Left ventricle myocardium inferior (tissue), 1 donor: ENCODE data around the gene AGAP1. TPM values are rescaled to one million over a fixed set of nuclear protein-coding genes. Genes with fewer than 3 reads are reported as not detected.

Experiments
- DNase-seq: peaks from one replicate; pipeline ENCODE4 v3.0.0-alpha.2; 2020
- H3K27ac ChIP-seq: fragments of 200-600 bp; replicated peaks from 2 replicates; pipeline ENCODE4 v1.8.0; 2021
- H3K27me3 ChIP-seq: fragments of 200-600 bp; 2 replicates; pipeline ENCODE4 v1.8.0; 2021; ENCODE audit warnings: low read depth
- H3K36me3 ChIP-seq: fragments of 200-600 bp; 2 replicates; pipeline ENCODE4 v1.8.0; 2021
- H3K4me1 ChIP-seq: fragments of 200-600 bp; 2 replicates; pipeline ENCODE4 v1.8.0; 2021
- H3K4me3 ChIP-seq: fragments of 200-600 bp; 2 replicates; pipeline ENCODE4 v1.8.0; 2021; ENCODE audit warnings: mild to moderate bottlenecking, moderate library complexity
- H3K9me3 ChIP-seq: fragments of 200-600 bp; replicated peaks from 2 replicates; pipeline ENCODE4 v1.8.0; 2021
- intact Hi-C: fragments of 100-400 bp; cut with micrococcal nuclease; formaldehyde crosslinking; loops from one replicate; pipeline ENCODE4 v1.11.0; 2022
- total RNA-seq: library from RNA; stranded (reverse); fragmentation: NEBNext Ultra II Directional; extraction: Animal tissue kit (Norgen Biotek cat#: 25700); gene quantifications from one replicate; pipeline ENCODE4 v1.2.1, GENCODE V29; 2021
- TF ChIP-seq, protein P1 (sequence below): fragments of 200-600 bp; IDR thresholded peaks from 2 replicates; pipeline ENCODE4 v1.8.0; 2021; ENCODE audit warnings: antibody characterized with exemption, mild to moderate bottlenecking, borderline replicate concordance
- donor health status: DM: no; HTN: yes; CAD: no; lungs with severe emphysema.

Gene AGAP1
- total RNA-seq, 1 donor from 2014 or later: 18.1 TPM

DNA sequence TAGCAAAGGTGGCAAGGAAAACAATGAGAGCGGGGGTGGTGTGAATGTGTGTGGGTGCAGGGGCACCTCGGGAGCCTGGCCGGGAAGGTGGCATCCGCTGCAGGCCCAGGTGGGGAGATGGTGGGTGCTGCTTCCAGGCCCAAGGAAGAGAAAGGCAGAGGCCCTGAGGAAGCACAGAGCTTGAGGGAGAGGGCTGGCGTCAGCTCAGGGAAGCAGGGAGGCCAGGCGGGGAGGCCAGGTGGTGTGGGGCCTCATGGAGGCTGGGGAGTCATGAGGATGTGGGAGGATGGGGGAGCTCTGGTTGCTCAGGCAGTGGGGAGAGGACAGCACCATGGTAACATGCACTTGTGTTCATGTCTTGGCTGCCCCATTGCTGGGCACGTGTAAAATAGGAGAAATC, 43.3 kb downstream of the AGAP1 start:
- TF ChIP-seq, protein P1, sequence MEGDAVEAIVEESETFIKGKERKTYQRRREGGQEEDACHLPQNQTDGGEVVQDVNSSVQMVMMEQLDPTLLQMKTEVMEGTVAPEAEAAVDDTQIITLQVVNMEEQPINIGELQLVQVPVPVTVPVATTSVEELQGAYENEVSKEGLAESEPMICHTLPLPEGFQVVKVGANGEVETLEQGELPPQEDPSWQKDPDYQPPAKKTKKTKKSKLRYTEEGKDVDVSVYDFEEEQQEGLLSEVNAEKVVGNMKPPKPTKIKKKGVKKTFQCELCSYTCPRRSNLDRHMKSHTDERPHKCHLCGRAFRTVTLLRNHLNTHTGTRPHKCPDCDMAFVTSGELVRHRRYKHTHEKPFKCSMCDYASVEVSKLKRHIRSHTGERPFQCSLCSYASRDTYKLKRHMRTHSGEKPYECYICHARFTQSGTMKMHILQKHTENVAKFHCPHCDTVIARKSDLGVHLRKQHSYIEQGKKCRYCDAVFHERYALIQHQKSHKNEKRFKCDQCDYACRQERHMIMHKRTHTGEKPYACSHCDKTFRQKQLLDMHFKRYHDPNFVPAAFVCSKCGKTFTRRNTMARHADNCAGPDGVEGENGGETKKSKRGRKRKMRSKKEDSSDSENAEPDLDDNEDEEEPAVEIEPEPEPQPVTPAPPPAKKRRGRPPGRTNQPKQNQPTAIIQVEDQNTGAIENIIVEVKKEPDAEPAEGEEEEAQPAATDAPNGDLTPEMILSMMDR: no peak
- peaks cover 7% of the 10 kb centered on the region for H3K4me1 ChIP-seq
- H3K27me3 ChIP-seq: no peaks in the 10 kb centered on the region
- no peaks in the 10 kb centered on the region for H3K9me3 ChIP-seq
- H3K27ac ChIP-seq: no peak overlapping the region
- no peak overlapping the region for H3K4me3 ChIP-seq
- intact Hi-C loops: no loop called here
- H3K36me3 ChIP-seq: no peaks in the 10 kb centered on the region
- DNase-seq: no peak

- no peak overlapping the region for H3K27ac ChIP-seq
- no peaks in the 10 kb centered on the region for H3K27me3 ChIP-seq
- intact Hi-C loops: no loop called here
- H3K9me3 ChIP-seq: no peaks in the 10 kb centered on the region
- H3K4me1 ChIP-seq: peaks cover 10% of the 10 kb centered on the region
- no peaks in the 10 kb centered on the region for H3K36me3 ChIP-seq
- TF ChIP-seq, protein P1: no peak
- H3K4me3 ChIP-seq: no peak overlapping the region
- no peak for DNase-seq
Observed at GRCh38 chr2:235537587-235537986, 43.7 kb downstream of the AGAP1 start.

DNA sequence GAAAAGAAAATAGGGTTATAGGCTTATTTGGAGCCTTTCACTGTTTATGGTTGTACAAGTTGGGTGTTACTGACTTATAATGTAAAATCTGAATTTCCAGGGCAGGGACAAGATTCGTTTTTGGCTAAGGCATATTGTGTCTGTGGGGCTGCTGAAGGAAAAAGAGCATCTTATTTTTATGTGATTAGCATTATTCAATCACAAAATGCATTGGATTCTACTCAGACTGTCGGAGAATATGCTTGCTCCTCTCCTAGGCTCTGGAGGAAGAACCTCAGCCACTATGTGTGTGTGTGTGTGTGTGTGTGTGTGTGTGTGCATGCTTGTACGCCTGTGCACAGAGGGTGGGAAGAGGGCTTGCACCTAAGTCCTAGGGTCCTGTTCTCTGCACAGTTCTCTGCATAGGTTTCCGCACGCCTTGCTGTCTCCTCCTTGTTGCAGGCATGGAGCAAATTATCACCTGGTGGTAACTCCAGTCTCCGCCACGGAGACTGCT, 44.3 kb downstream of the AGAP1 start:
- TF ChIP-seq, protein P1: no peak
- no peak for DNase-seq
- intact Hi-C loops: no loop called here
- Histone ChIP-seq H3K36me3 (no peaks in the 10 kb centered on the region), H3K9me3 (no peaks in the 10 kb centered on the region), H3K4me1 (peaks cover 12% of the 10 kb centered on the region), H3K4me3 (no peak overlapping the region), H3K27ac (no peak overlapping the region), H3K27me3 (no peaks in the 10 kb centered on the region)

GRCh38 chr2:235538981-235539380, 45.1 kb downstream of the AGAP1 start:
- H3K9me3 ChIP-seq: no peaks in the 10 kb centered on the region
- TF ChIP-seq, protein P1: no peak
- intact Hi-C loops: no loop called here

DNA sequence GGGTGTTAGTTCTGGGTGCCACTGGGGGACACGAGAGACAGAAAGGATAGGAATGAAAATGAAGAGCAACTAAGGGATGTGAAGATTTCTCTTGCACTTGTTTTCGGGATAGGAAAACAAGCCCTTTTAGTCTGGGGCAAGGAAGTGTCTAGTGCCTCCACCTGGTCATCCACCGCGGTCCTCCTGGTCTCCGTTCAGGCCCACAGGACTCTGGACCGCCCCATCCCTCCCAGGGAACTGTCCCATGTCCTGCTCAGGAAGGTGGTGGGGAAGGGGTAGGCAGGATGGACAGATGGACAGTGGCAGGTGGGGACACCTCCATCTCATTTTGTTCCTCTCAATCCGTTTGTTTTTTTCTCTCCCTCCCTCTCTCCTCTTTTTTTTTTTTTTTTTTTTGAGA, 45.9 kb downstream of the AGAP1 start:
- Histone ChIP-seq H3K27ac (no peak overlapping the region), H3K4me3 (no peak overlapping the region), H3K9me3 (no peaks in the 10 kb centered on the region), H3K36me3 (no peaks in the 10 kb centered on the region), H3K27me3 (no peaks in the 10 kb centered on the region), H3K4me1 (peaks cover 12% of the 10 kb centered on the region)
- no peak for DNase-seq
- TF ChIP-seq, protein P1: no peak
- intact Hi-C loops: no loop called here

More at GRCh38 chr2:235538981-235539380, 45.1 kb downstream of the AGAP1 start:
- Histone ChIP-seq H3K4me1 (peaks cover 12% of the 10 kb centered on the region), H3K36me3 (no peaks in the 10 kb centered on the region), H3K27ac (no peak overlapping the region), H3K4me3 (no peak overlapping the region), H3K27me3 (no peaks in the 10 kb centered on the region)
- no peak for DNase-seq
